Epithelial cell of esophagus (primary cell): ENCODE data around the gene CCDC66.
"Not testable (repeated sequence)": the region's sequence is repeated elsewhere in the genome, so short reads cannot be mapped to it uniquely, and the experiment has no call there.

Source experiments
- DNase-seq: peaks from one replicate; pipeline ENCODE4 v3.0.0; 2010; ENCODE audit warnings: low read depth
- H3K4me3 ChIP-seq: 2 replicates; pipeline ENCODE4 v1.5.1; 2011; ENCODE audit warnings: mild to moderate bottlenecking, low read length, control low read depth
- TF ChIP-seq, protein P1 (sequence below): IDR thresholded peaks from 2 replicates; pipeline ENCODE4 v1.5.1; 2011; ENCODE audit warnings: low read depth, mild to moderate bottlenecking, low read length, control low read depth, inconsistent platforms; ENCODE audit not compliant: insufficient read depth; ENCODE audit errors: missing control alignments

Gene CCDC66

DNA sequence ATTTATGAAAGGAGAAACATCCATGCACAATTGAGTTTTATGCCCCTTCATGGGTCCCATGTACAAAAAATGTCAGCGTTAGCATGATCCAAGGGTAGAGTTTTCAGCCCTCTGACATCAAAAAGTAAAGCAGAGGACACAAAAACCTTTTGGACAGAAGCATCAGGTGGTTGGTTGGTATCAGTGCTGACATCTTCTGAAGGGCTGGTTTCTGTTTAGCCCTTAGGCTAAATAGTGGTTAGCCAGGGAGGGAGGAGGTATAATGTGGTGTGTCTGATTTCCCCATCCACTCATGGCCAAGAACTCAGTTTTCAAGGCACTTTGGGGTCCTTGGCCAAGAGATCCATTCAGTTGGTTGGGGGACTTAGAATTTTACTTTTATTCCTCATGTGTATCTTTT lies 16.5 kb downstream of the CCDC66 start:
- H3K4me3 ChIP-seq = no peak overlapping the region
- TF ChIP-seq, protein P1, sequence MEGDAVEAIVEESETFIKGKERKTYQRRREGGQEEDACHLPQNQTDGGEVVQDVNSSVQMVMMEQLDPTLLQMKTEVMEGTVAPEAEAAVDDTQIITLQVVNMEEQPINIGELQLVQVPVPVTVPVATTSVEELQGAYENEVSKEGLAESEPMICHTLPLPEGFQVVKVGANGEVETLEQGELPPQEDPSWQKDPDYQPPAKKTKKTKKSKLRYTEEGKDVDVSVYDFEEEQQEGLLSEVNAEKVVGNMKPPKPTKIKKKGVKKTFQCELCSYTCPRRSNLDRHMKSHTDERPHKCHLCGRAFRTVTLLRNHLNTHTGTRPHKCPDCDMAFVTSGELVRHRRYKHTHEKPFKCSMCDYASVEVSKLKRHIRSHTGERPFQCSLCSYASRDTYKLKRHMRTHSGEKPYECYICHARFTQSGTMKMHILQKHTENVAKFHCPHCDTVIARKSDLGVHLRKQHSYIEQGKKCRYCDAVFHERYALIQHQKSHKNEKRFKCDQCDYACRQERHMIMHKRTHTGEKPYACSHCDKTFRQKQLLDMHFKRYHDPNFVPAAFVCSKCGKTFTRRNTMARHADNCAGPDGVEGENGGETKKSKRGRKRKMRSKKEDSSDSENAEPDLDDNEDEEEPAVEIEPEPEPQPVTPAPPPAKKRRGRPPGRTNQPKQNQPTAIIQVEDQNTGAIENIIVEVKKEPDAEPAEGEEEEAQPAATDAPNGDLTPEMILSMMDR = no peak
- DNase-seq = no peak

DNA sequence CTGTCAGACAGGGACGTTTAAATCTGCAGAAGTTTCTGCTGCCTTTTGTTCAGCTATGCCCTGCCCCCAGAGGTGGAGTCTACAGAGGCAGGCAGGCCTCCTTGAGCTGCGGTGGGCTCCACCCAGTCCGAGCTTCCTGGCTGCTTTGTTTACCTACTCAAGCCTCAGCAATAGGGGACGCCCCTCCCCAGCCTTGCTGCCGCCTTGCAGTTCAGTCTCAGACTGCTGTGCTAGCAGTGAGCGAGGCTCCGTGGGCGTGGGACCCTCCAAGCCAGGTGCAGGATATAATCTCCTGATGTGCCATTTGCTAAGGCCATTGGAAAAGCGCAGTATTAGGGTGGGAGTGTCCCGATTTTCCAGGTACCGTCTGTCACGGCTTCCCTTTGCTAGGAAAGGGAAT lies 25.0 kb downstream of the CCDC66 start:
- DNase-seq, H3K4me3 ChIP-seq: not testable (repeated sequence)

DNA sequence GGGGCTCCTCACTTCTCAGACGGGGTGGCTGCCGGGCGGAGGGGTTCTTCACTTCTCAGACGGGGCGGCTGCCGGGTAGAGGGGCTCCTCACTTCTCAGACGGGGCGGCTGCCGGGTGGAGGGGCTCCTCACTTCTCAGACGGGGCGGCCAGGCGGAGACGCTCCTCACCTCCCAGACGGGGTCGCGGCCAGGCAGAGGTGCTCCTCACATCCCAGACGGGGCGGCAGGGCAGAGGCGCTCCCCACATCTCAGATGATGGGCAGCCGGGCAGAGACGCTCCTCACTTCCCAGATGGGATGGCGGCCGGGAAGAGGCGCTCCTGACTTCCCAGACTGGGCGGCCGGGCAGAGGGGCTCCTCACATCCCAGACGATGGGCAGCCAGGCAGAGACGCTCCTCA lies 27.3 kb downstream of the CCDC66 start:
- not testable (repeated sequence) for DNase-seq, H3K4me3 ChIP-seq

DNA sequence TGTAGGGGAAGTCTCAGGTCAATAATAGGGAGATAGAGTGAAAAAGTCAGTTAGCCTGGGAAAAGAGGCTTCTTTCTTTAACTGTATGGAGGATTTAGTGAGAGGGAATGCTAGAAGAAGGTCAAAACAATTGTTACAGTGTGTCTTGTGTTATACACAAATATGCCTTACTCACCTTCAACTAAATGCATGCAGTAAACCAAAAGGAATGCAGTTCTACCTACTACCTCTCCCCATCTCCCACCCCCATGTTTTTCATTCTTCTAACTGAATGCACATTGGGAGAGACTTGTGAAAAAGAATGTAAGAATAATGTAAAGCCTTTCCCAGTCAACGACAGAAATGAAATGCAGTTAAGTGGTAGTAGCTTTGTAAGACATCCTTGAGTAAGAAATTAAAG lies 33.8 kb downstream of the CCDC66 start:
- peak; percentile 75 for DNase-seq
- H3K4me3 ChIP-seq = no peak overlapping the region
- TF ChIP-seq, protein P1 = no peak

DNA sequence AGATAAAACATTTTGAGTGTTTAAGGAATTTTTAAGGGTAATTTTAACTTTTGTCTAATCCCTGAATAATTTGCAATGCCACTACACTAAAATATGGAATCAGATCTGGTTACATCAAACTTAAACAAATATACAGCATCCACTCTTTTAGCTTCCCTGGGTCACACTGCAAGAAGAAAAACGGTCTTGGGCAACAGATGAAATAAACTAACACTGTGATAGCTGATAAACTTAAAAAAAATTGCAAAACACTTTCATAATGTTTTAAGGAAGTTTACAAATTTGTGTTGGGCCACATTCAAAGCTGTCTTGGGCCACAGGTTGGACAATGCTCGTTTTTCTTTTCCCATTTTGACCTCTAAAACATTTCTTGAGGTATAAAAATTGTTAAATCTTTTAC lies 34.3 kb downstream of the CCDC66 start:
- no peak for DNase-seq
- H3K4me3 ChIP-seq = no peak overlapping the region
- TF ChIP-seq, protein P1 = no peak

DNA sequence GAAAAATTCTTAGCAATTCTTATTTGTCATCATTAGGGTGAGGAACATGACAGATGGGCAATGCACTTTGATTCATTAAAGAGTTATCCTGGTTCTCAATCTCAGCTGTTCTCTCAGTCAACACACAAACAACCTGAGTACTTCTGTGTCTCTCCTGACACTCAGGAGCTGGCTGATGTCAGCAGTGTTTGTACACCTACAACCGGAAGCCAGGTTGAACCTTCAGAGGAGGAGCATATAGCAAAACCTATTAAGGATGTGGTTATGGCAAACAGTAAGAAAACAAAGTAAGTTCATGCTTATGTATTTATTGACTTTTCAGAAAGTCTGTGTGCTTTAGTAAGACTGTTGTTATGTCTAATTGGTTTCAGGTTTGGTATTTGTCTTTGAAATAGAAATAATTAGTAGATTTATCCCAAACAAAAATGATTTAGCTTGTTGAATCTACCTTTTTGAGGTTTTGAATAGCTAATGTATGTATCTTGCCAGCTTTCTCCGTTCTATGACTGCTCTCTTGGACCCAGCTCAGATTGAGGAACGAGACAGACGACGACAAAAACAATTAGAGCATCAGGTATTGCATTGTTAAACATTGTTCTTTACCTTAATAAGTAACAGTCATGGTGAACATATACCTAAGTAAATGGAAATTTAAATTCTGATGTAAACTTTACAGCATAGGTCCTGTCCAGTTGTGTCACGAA lies 36.6 kb downstream of the CCDC66 start:
- TF ChIP-seq, protein P1 = no peak
- no peak overlapping the region for H3K4me3 ChIP-seq
- no peak for DNase-seq

DNA sequence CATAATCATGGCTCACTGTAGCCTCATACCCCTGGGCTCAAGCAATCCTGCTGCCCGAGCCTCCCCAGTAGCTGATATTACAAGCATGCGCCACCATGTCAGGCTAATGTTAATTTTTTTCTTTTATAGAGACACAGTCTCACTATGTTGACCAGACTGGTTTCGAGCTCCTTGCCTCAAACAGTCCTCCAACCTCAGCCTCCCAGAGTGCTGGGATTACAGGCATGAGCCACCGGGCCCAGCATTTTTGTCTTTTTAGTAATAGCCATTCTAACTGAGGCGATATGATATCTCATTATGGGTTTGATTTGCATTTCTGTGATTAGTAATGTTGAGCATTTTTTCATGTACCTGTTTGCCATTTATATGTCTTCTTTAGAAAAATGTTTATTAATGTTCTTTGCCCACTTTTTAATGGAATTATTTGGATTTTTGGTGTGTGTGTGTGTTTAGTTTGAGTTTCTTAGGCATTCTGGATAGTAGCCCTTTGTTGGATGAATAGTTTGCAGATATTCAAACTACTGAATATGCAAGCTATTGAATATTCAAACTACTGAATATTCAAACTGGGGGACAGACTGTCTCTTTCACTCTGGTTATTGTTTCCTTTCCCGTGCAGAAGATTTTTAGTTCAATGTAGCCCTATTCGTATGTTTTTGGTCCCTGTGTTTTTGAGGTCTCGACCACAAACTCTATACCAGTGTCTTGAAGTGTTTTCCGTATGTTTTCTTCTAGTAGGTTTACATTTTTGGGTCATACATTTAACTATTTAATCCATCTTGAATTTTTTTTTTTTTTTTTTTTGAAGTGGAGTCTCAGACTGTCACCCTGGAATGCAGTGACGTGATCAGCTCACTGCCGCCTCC lies 39.2 kb downstream of the CCDC66 start:
- TF ChIP-seq, protein P1 = no peak
- DNase-seq = no peak
- H3K4me3 ChIP-seq = no peak overlapping the region

DNA sequence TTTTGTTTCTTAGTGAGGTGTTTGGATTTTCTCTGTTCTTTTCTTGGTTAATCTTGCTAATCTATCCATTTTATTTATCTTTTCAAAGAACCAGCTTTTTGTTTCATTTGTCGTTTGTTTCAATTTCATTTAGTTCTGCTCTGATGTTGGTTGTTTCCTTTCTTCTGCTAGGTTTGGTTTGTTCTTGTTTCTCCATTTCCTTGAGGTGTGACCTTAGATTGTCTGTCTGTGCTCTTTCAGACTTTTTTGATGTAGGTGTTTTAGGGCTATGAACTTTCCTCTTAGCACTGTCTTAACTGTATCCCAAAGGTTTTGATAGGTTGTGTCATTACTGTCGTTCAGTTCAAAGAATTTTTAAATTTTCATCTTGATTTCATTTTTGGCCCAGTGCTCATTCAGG lies 51.5 kb downstream of the CCDC66 start:
- not testable (repeated sequence) for DNase-seq, H3K4me3 ChIP-seq
